Measurements from ENCODE around the gene TESPA1. TPM values are rescaled to one million over a fixed set of nuclear protein-coding genes. Genes with fewer than 3 reads are reported as not detected.

The TESPA1 gene
- total and polyA plus RNA-seq, 2 of the 8 experiments (the other 6 are each of a cell fraction or from before 2014, with no cell fraction given) = not detected

- H2AFZ ChIP-seq (ENCODE audit: low read length) = no peak overlapping the region
- ChIA-PET POLR2A (ENCODE audit: partially characterized antibody) (no interaction called here), CTCF (ENCODE audit: partially characterized antibody) (interaction anchor here (0.6 to 6.6 kb wide), 12 partner anchors 17 to 645 kb away, joined by 3 to 39 read pairs (median 4); no protein-coding TSS in a partner anchor)
- no peaks in the 10 kb centered on the region; the same call in 1 of the 2 replicates for H3K23me2 ChIP-seq (ENCODE audit: low read depth, low read length)
- no peak overlapping the region for H2BK5ac ChIP-seq (ENCODE audit: low read depth, low read length)
- no peak overlapping the region for H3K4me3 ChIP-seq (ENCODE audit: extremely low read depth in 1 of 4, insufficient read depth in 2 of 4, low read depth in 3 of 4, low read length in 4 of 4)
- 91% methylated on average over 2 of the region's 2 CpGs; no CpG with 5 or more reads in 1 of the 2 experiments for WGBS, 2 experiments (ENCODE audit: extremely low coverage in 1 of 2, insufficient coverage in 1 of 2, insufficient read length in 1 of 2, insufficient replicate concordance in 2 of 2, low coverage in 1 of 2, low lambda C conversion rate in 2 of 2, missing lambda C conversion rate in 1 of 2)
- no peak overlapping the region for H3K18ac ChIP-seq (ENCODE audit: extremely low read depth, low read length)
- H2BK20ac ChIP-seq (ENCODE audit: low read length) = no peak overlapping the region
- H3K27me3 ChIP-seq (replicated peaks in 1 of 4; ENCODE audit: control insufficient read depth in 3 of 4, extremely low read depth in 1 of 4, insufficient read depth in 3 of 4, low read length in 3 of 4) = no peaks in the 10 kb centered on the region
- no peaks in the 10 kb centered on the region for H3K79me2 ChIP-seq (ENCODE audit: control insufficient read depth in 1 of 2, insufficient read depth in 2 of 2, low read length in 2 of 2)
- H2BK12ac ChIP-seq (ENCODE audit: low read depth, low read length) = no peak overlapping the region
- no peak overlapping the region for H2BK120ac ChIP-seq (replicated peaks; ENCODE audit: low read depth, low read length)
- no peak for FAIRE-seq
- no peaks in the 10 kb centered on the region for H3K79me1 ChIP-seq (ENCODE audit: low read depth, low read length)
- no peak overlapping the region for H3K9ac ChIP-seq (replicated peaks in 1 of 4; ENCODE audit: extremely low read depth in 1 of 4, low read depth in 3 of 4, low read length in 3 of 4)
- H4K5ac ChIP-seq (ENCODE audit: insufficient read length, low read depth, low read length) = no peak overlapping the region
- no peaks in the 10 kb centered on the region for H4K20me1 ChIP-seq (replicated peaks in 1 of 2; ENCODE audit: control insufficient read depth in 1 of 2, insufficient read depth in 2 of 2, low read length in 2 of 2)
- no peak for DNase-seq (ENCODE audit: low read depth in 1 of 2, low spot score in 2 of 2)
- H3K36me3 ChIP-seq (ENCODE audit: control insufficient read depth in 2 of 4, insufficient read depth in 4 of 4, low read length in 3 of 4) = no peaks in the 10 kb centered on the region
- H3K23ac ChIP-seq (ENCODE audit: insufficient read length) = no peak overlapping the region
- H2BK15ac ChIP-seq (ENCODE audit: low read length) = no peak overlapping the region
- H4K91ac ChIP-seq (replicated peaks; ENCODE audit: insufficient read length, low read length) = no peak overlapping the region
- no peak overlapping the region for H3K14ac ChIP-seq (ENCODE audit: insufficient read length)
- no peak overlapping the region for H2AK5ac ChIP-seq (ENCODE audit: low read depth, low read length)
- peaks cover 0 to 4% (median 1%) of the 10 kb centered on the region in 4 experiments; a peak in 1 of 7 replicates for H3K4me1 ChIP-seq (replicated peaks in 1 of 4; ENCODE audit: control insufficient read depth in 3 of 4, insufficient read depth in 4 of 4, low read length in 3 of 4)
- no peak overlapping the region for H4K8ac ChIP-seq (ENCODE audit: extremely low read depth, insufficient read depth, low read length)
- no peak overlapping the region for H3K4me2 ChIP-seq (ENCODE audit: insufficient read depth in 1 of 2, low read depth in 2 of 2, low read length in 2 of 2)
- no peak overlapping the region for H3K27ac ChIP-seq (ENCODE audit: low read depth, low read length)
- no peak overlapping the region for H3K4ac ChIP-seq (replicated peaks; ENCODE audit: insufficient read length, low read depth, low read length)
- H3K56ac ChIP-seq (replicated peaks; ENCODE audit: insufficient read length, low read depth, low read length) = no peak overlapping the region
- H3K9me3 ChIP-seq (ENCODE audit: insufficient read depth in 2 of 2, low read depth in 1 of 2, low read length in 1 of 2) = no peaks in the 10 kb centered on the region
- no peak for TF ChIP-seq NANOG (IDR thresholded peaks at IDR 0.05; ENCODE audit: insufficient read depth, low read depth, low read length, poor library complexity, severe bottlenecking)
- no peak for TF ChIP-seq TAF1 (IDR thresholded peaks at IDR 0.05; ENCODE audit: low read depth, low read length)
- TF ChIP-seq EP300 (IDR thresholded peaks at IDR 0.05; ENCODE audit: borderline replicate concordance in 1 of 2, low read depth in 2 of 2, low read length in 2 of 2) = no peak
- TF ChIP-seq CHD2 (IDR thresholded peaks at IDR 0.05; ENCODE audit: low read length) = no peak
- no peak for TF ChIP-seq TEAD4 (IDR thresholded peaks at IDR 0.05; ENCODE audit: low read depth, low read length)
- no peak for TF ChIP-seq SRF (IDR thresholded peaks at IDR 0.05; ENCODE audit: low read depth, low read length)
- TF ChIP-seq SP4 (IDR thresholded peaks at IDR 0.05; ENCODE audit: low read length) = no peak
- no peak for TF ChIP-seq CHD1 (IDR thresholded peaks at IDR 0.05; ENCODE audit: low read depth, low read length)
- TF ChIP-seq BACH1 (IDR thresholded peaks at IDR 0.05; ENCODE audit: low read length) = no peak
- TF ChIP-seq RAD21 (IDR thresholded peaks at IDR 0.05 in 1 of 2, conservative IDR thresholded peaks at IDR 0.05 in 1 of 2; ENCODE audit: low read depth in 2 of 2, low read length in 2 of 2) = no peak
- no peak for TF ChIP-seq KDM1A (IDR thresholded peaks at IDR 0.05; ENCODE audit: borderline replicate concordance, low read length)
- TF ChIP-seq E2F6 (IDR thresholded peaks at IDR 0.05) = no peak
- TF ChIP-seq GTF2F1 (IDR thresholded peaks at IDR 0.05; ENCODE audit: borderline replicate concordance, low read depth, low read length) = no peak
- TF ChIP-seq SIRT6 (IDR thresholded peaks at IDR 0.05; ENCODE audit: low read length) = no peak
- no peak for TF ChIP-seq POU5F1 (IDR thresholded peaks at IDR 0.05; ENCODE audit: low read depth, low read length)
Measured at GRCh38 chr12:54975272-54975671, 9.3 kb downstream of the TESPA1 start.
